GM06990 (cell line): ENCODE measurements around the gene SLC35A2.

Experiments
- DNase-seq: peaks from one replicate; pipeline ENCODE4 v3.0.0-alpha.2; 2011; ENCODE audit not compliant: insufficient read length; ENCODE audit errors: extremely low read depth
- H3K27me3 ChIP-seq: replicated peaks from 2 replicates; pipeline ENCODE4 v1.6.0; 2011; ENCODE audit warnings: low read length; ENCODE audit not compliant: control insufficient read depth, insufficient read depth
- H3K36me3 ChIP-seq: 2 replicates; pipeline ENCODE4 v1.5.1; 2011; ENCODE audit warnings: low read length; ENCODE audit not compliant: control insufficient read depth, insufficient read depth
- H3K4me3 ChIP-seq: replicated peaks from 2 replicates; pipeline ENCODE4 v1.5.1; 2011; ENCODE audit warnings: low read depth, mild to moderate bottlenecking, control low read depth, low read length
- CTCF ChIP-seq: IDR thresholded peaks from 2 replicates; pipeline ENCODE4 v1.5.1; 2011; ENCODE audit warnings: low read length, control low read depth, mild to moderate bottlenecking, inconsistent platforms; ENCODE audit not compliant: insufficient read depth, poor library complexity, severe bottlenecking

SLC35A2 gene

GRCh38 chrX:48956728-48957414 is 45.4 kb upstream of the SLC35A2 start:
- TF ChIP-seq CTCF: no peak
- peak overlapping the region; percentile 69 for H3K4me3 ChIP-seq
- H3K27me3 ChIP-seq: no peaks in the 10 kb centered on the region
- peak; percentile 54 for DNase-seq
- H3K36me3 ChIP-seq: no peaks in the 10 kb centered on the region; the same call in none of the 2 replicates

DNA sequence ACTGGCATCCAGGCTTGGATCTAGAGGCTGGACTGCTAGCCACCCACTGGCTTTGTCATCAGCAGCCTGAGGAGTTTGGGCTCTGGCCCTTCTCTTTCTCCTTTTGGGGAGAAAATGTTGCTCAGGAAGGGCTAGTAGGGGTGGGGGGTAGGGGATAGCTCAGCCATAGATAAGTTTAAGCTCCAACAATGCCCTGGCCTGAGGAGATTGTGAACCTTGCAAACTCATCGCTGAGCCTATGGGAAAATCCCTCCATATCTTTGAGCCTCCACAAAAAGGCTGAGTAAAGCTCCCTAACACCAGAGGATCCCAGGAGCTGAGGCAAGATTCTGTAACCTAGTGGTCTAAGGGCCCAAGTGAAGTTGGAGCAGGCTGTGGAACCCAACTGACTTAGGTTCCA is 37.1 kb upstream of the SLC35A2 start:
- TF ChIP-seq CTCF: no peak
- H3K36me3 ChIP-seq: peaks cover 2% of the 10 kb centered on the region
- DNase-seq: no peak
- no peak overlapping the region for H3K4me3 ChIP-seq
- H3K27me3 ChIP-seq: no peaks in the 10 kb centered on the region

GRCh38 chrX:48945517-48946348 is 34.3 kb upstream of the SLC35A2 start:
- H3K4me3 ChIP-seq: no peak overlapping the region
- TF ChIP-seq CTCF: peak; percentile 91
- no peaks in the 10 kb centered on the region for H3K27me3 ChIP-seq
- DNase-seq: no peak
- H3K36me3 ChIP-seq: peaks cover 2% of the 10 kb centered on the region

DNA sequence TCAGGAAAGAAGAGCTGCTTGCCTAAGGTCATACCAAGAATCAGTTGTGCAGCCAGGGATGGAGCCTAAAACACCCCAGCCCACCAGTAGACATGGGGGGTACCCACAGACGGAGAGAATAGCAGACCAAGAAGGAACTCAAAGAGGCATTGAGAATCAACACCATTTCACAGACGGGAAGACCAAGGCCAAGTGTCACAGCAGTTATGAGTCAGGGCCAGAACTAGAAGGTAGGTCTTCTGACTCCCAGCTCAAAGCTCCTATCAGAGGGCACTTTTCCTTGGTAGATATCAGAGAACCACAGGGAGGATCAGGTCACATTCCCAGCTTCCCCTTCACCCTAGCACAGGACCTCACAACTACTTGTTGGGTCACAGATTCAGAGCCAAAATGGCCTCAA is 31.4 kb upstream of the SLC35A2 start:
- H3K36me3 ChIP-seq: no peaks in the 10 kb centered on the region; the same call in 1 of the 2 replicates
- no peak for DNase-seq
- TF ChIP-seq CTCF: no peak
- no peak overlapping the region for H3K4me3 ChIP-seq
- H3K27me3 ChIP-seq: no peaks in the 10 kb centered on the region

- H3K36me3 ChIP-seq: no peaks in the 10 kb centered on the region; the same call in 1 of the 2 replicates
- DNase-seq: no peak
- no peak for TF ChIP-seq CTCF
- no peak overlapping the region for H3K4me3 ChIP-seq
- H3K27me3 ChIP-seq: no peaks in the 10 kb centered on the region
Measured at GRCh38 chrX:48940404-48940955, 29.0 kb upstream of the SLC35A2 start.
